ENCODE measurements around the gene SUMF1. TPM values are rescaled to one million over a fixed set of nuclear protein-coding genes. Genes with fewer than 3 reads are reported as not detected.

The SUMF1 gene
- total RNA-seq, 2 donors from 2014 or later, result 18.4 to 18.6 TPM

- Histone ChIP-seq H3K4me1 (ENCODE audit: control insufficient read depth, insufficient read depth, low read length) (no peaks in the 10 kb centered on the region), H3K36me3 (ENCODE audit: control insufficient read depth, insufficient read depth, low read length) (peaks cover 5% of the 10 kb centered on the region), H3K27ac (ENCODE audit: low read depth, low read length) (no peak overlapping the region), H3K9me3 (ENCODE audit: control insufficient read depth, low read length) (no peaks in the 10 kb centered on the region), H3K4me3 (ENCODE audit: low read length) (no peak overlapping the region), H3K27me3 (ENCODE audit: control insufficient read depth, insufficient read depth, low read length, poor library complexity, severe bottlenecking) (no peaks in the 10 kb centered on the region), H3K9ac (ENCODE audit: extremely low read depth, low read length, poor library complexity, severe bottlenecking) (no peak overlapping the region)
- Mint-ChIP-seq H3K9me3 (no peaks in the 10 kb centered on the region), H3K27ac (no peak overlapping the region), H3K27me3 (ENCODE audit: insufficient read depth) (no peaks in the 10 kb centered on the region), H3K4me3 (no peak overlapping the region), H3K36me3 (ENCODE audit: low read depth) (peaks cover 7% of the 10 kb centered on the region), H3K4me1 (peaks cover 2% of the 10 kb centered on the region)
- TF ChIP-seq CTCF (conservative IDR thresholded peaks at IDR 0.05), result no peak
- 86 to 96% methylated on average over 1 of the region's 1 CpG for WGBS, 2 experiments (ENCODE audit: insufficient coverage in 1 of 2, insufficient read length in 1 of 2)
- no peak for DNase-seq
These were observed 57.0 kb downstream of the SUMF1 start for GRCh38 chr3:4409971-4410573.

DNA sequence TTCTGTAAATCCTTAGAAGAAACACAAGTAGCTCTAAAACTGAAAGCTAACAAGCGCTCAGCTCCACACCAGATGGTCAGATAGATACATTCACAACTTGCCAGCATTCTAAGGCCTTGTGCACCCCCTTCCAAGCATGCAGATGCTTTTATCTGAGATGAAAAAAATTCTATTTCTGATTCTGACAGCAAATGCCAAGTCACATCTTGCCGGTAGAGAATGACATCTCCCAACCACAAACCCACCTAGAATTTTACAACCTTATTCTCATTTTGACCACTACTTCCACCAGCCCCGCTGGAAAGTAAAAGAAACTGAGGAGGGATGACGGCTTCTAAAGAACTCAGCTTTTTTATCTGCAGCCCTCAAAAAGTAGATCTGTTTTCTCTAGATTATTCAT lies 57.7 kb downstream of the SUMF1 start:
- no peak for DNase-seq
- H3K9ac ChIP-seq (ENCODE audit: extremely low read depth, low read length, poor library complexity, severe bottlenecking), result no peak overlapping the region
- no peaks in the 10 kb centered on the region for H3K4me1 ChIP-seq (ENCODE audit: control insufficient read depth, insufficient read depth, low read length)
- Mint-ChIP-seq H3K27ac (no peak overlapping the region), H3K4me1 (peaks cover under 1% of the 10 kb centered on the region), H3K27me3 (ENCODE audit: insufficient read depth) (no peaks in the 10 kb centered on the region), H3K4me3 (no peak overlapping the region), H3K9me3 (no peaks in the 10 kb centered on the region), H3K36me3 (ENCODE audit: low read depth) (peaks cover 13% of the 10 kb centered on the region)
- H3K4me3 ChIP-seq (ENCODE audit: low read length), result no peak overlapping the region
- no peak for TF ChIP-seq CTCF (conservative IDR thresholded peaks at IDR 0.05)
- H3K27me3 ChIP-seq (ENCODE audit: control insufficient read depth, insufficient read depth, low read length, poor library complexity, severe bottlenecking), result no peaks in the 10 kb centered on the region
- H3K9me3 ChIP-seq (ENCODE audit: control insufficient read depth, low read length), result no peaks in the 10 kb centered on the region
- no peak overlapping the region for H3K27ac ChIP-seq (ENCODE audit: low read depth, low read length)
- peaks cover 5% of the 10 kb centered on the region for H3K36me3 ChIP-seq (ENCODE audit: control insufficient read depth, insufficient read depth, low read length)
- 97% methylated on average over 4 of the region's 4 CpGs; no CpG with 5 or more reads in 1 of the 2 experiments for WGBS, 2 experiments (ENCODE audit: insufficient coverage in 1 of 2, insufficient read length in 1 of 2)

DNA sequence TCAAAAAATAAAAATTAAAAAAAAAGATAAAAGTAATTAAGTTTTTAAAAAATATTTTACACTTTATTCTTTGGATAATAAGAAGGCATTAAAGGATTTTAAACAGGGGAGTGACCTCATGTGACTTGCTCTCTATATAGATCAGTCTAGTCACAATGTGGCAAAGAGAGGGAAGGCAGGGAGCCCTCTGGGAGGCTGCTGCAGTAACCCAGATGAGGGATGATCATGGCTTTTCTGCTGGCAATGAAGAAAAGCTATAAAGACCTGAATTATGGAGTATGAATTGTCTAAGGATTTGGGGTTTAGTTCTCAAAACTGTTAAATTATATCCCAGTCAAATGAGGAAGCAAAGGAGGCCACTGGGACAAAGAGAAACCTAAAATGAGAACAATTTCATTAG lies 58.1 kb downstream of the SUMF1 start:
- no peak for TF ChIP-seq CTCF (conservative IDR thresholded peaks at IDR 0.05)
- H3K27me3 ChIP-seq (ENCODE audit: control insufficient read depth, insufficient read depth, low read length, poor library complexity, severe bottlenecking), result no peaks in the 10 kb centered on the region
- no peak overlapping the region for H3K4me3 ChIP-seq (ENCODE audit: low read length)
- peaks cover 13% of the 10 kb centered on the region for H3K36me3 Mint-ChIP-seq (ENCODE audit: low read depth)
- H3K4me1 Mint-ChIP-seq, result no peaks in the 10 kb centered on the region
- no peak for DNase-seq
- no peaks in the 10 kb centered on the region for H3K9me3 ChIP-seq (ENCODE audit: control insufficient read depth, low read length)
- no peaks in the 10 kb centered on the region for H3K27me3 Mint-ChIP-seq (ENCODE audit: insufficient read depth)
- H3K27ac ChIP-seq (ENCODE audit: low read depth, low read length), result no peak overlapping the region
- no peak overlapping the region for H3K9ac ChIP-seq (ENCODE audit: extremely low read depth, low read length, poor library complexity, severe bottlenecking)
- no peaks in the 10 kb centered on the region for H3K9me3 Mint-ChIP-seq
- no peaks in the 10 kb centered on the region for H3K4me1 ChIP-seq (ENCODE audit: control insufficient read depth, insufficient read depth, low read length)
- no peak overlapping the region for H3K27ac Mint-ChIP-seq
- no peak overlapping the region for H3K4me3 Mint-ChIP-seq
- peaks cover 5% of the 10 kb centered on the region for H3K36me3 ChIP-seq (ENCODE audit: control insufficient read depth, insufficient read depth, low read length)

Data from endodermal cell (in vitro differentiated cells).